Measurements from ENCODE around the gene FLRT2. TPM values are rescaled to one million over a fixed set of nuclear protein-coding genes. Genes with fewer than 3 reads are reported as not detected.

FLRT2 gene
- polyA plus RNA-seq, 1 donor (not counting 4 experiments of a cell fraction or from before 2014, with no cell fraction given) = 69.2 TPM

GRCh38 chr14:85516239-85517113 lies 13.5 kb upstream of the FLRT2 start:
- peaks cover 18% of the 10 kb centered on the region for H3K4me1 ChIP-seq (ENCODE audit: control insufficient read depth, extremely low read depth, insufficient read depth, low read length)
- no peak overlapping the region for H2AFZ ChIP-seq (ENCODE audit: control insufficient read depth, low read length)
- no peak overlapping the region for H3K4me3 ChIP-seq (ENCODE audit: control insufficient read depth in 2 of 3, extremely low read depth in 1 of 3, insufficient read depth in 2 of 3, low read depth in 1 of 3, low read length in 3 of 3)
- H4K20me1 ChIP-seq (ENCODE audit: control insufficient read depth, extremely low read depth, insufficient read depth, low read length) = no peaks in the 10 kb centered on the region
- peak overlapping the region; percentile 85 for H3K27ac ChIP-seq (ENCODE audit: control insufficient read depth, insufficient read depth, low read length)
- DNase-seq (ENCODE audit: low read depth, low spot score) (no peak), FAIRE-seq (peak; percentile 75)
- no peaks in the 10 kb centered on the region for H3K9me3 ChIP-seq (ENCODE audit: control insufficient read depth, low read depth, low read length)
- H3K27me3 ChIP-seq (ENCODE audit: control insufficient read depth, extremely low read depth, insufficient read depth, low read length) = no peaks in the 10 kb centered on the region
- H3K9me1 ChIP-seq (ENCODE audit: control insufficient read depth, extremely low read depth, insufficient read depth, low read length) = no peaks in the 10 kb centered on the region
- H3K9ac ChIP-seq (ENCODE audit: control insufficient read depth, extremely low read depth, insufficient read depth, low read length) = no peak overlapping the region
- TF ChIP-seq EZH2 (IDR thresholded peaks at IDR 0.05; ENCODE audit: low read length) (no peak), CTCF (optimal IDR thresholded peaks at IDR 0.05 in 1 of 3, IDR thresholded peaks at IDR 0.05 in 1 of 3, conservative IDR thresholded peaks at IDR 0.05 in 1 of 3; ENCODE audit: extremely low read depth in 1 of 3, insufficient read depth in 2 of 3, low read length in 3 of 3) (no peak)
- no peaks in the 10 kb centered on the region for H3K36me3 ChIP-seq (ENCODE audit: control insufficient read depth in 2 of 2, extremely low read depth in 1 of 2, insufficient read depth in 2 of 2, low read length in 2 of 2)
- H3K4me2 ChIP-seq (ENCODE audit: control insufficient read depth, extremely low read depth, insufficient read depth, low read depth, low read length) = peak overlapping the region; percentile 42
- dilution Hi-C loops (cut with MboI; ENCODE audit: extremely low pct_ligation_motif_present, low sequenced_read_pairs) = no loop called here
- no peaks in the 10 kb centered on the region for H3K79me2 ChIP-seq (ENCODE audit: control insufficient read depth, insufficient read depth, low read length)

GRCh38 chr14:85517114-85517688 lies 12.7 kb upstream of the FLRT2 start:
- dilution Hi-C loops (cut with MboI; ENCODE audit: extremely low pct_ligation_motif_present, low sequenced_read_pairs) = no loop called here
- H2AFZ ChIP-seq (ENCODE audit: control insufficient read depth, low read length) = peak overlapping the region; percentile 15
- H3K27me3 ChIP-seq (ENCODE audit: control insufficient read depth, extremely low read depth, insufficient read depth, low read length) = no peaks in the 10 kb centered on the region
- H3K4me2 ChIP-seq (ENCODE audit: control insufficient read depth, extremely low read depth, insufficient read depth, low read depth, low read length) = peak overlapping the region; percentile 42
- H3K4me3 ChIP-seq (ENCODE audit: control insufficient read depth in 2 of 3, extremely low read depth in 1 of 3, insufficient read depth in 2 of 3, low read depth in 1 of 3, low read length in 3 of 3) = peak overlapping the region in 1 of 3 experiments; percentile 1
- H3K9me3 ChIP-seq (ENCODE audit: control insufficient read depth, low read depth, low read length) = no peaks in the 10 kb centered on the region
- H3K27ac ChIP-seq (ENCODE audit: control insufficient read depth, insufficient read depth, low read length) = peak overlapping the region; percentile 85
- H3K9me1 ChIP-seq (ENCODE audit: control insufficient read depth, extremely low read depth, insufficient read depth, low read length) = no peaks in the 10 kb centered on the region
- peaks cover 18% of the 10 kb centered on the region for H3K4me1 ChIP-seq (ENCODE audit: control insufficient read depth, extremely low read depth, insufficient read depth, low read length)
- no peaks in the 10 kb centered on the region for H3K36me3 ChIP-seq (ENCODE audit: control insufficient read depth in 2 of 2, extremely low read depth in 1 of 2, insufficient read depth in 2 of 2, low read length in 2 of 2)
- no peak for TF ChIP-seq CTCF (optimal IDR thresholded peaks at IDR 0.05 in 1 of 3, IDR thresholded peaks at IDR 0.05 in 1 of 3, conservative IDR thresholded peaks at IDR 0.05 in 1 of 3; ENCODE audit: extremely low read depth in 1 of 3, insufficient read depth in 2 of 3, low read length in 3 of 3)
- no peak for TF ChIP-seq EZH2 (IDR thresholded peaks at IDR 0.05; ENCODE audit: low read length)
- H4K20me1 ChIP-seq (ENCODE audit: control insufficient read depth, extremely low read depth, insufficient read depth, low read length) = no peaks in the 10 kb centered on the region
- peak overlapping the region; percentile 35 for H3K9ac ChIP-seq (ENCODE audit: control insufficient read depth, extremely low read depth, insufficient read depth, low read length)
- no peaks in the 10 kb centered on the region for H3K79me2 ChIP-seq (ENCODE audit: control insufficient read depth, insufficient read depth, low read length)
- DNase-seq (ENCODE audit: low read depth, low spot score) (no peak), FAIRE-seq (no peak)
